IPS DF 4.7 (cell line): ENCODE data around the gene PTCD2.

Experiments used
- DNase-seq: peaks from one replicate; pipeline ENCODE4 v3.0.0-alpha.2; 2013; ENCODE audit warnings: low spot score; ENCODE audit errors: extremely low read depth

The PTCD2 gene

DNA sequence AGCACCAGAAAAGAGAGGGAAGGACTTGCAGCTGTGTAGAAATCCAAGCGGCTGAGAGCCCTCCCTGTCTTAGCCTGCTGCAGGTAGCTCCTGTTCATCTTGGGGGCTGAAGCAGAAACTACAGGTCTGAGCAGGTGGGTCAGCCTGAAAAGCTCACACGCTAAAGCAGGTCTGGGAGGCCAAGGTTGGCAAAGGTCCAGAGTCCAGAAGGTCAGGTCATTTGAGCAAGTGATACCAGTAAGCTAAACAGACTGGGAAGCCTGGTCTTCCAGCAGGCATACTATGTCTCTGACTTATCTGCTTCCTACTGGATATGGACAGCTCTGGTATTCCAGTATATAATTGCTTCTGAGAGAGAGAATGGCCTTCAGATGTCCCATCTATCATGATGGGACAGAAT is 26.2 kb downstream of the PTCD2 start:
- DNase-seq: no peak

DNA sequence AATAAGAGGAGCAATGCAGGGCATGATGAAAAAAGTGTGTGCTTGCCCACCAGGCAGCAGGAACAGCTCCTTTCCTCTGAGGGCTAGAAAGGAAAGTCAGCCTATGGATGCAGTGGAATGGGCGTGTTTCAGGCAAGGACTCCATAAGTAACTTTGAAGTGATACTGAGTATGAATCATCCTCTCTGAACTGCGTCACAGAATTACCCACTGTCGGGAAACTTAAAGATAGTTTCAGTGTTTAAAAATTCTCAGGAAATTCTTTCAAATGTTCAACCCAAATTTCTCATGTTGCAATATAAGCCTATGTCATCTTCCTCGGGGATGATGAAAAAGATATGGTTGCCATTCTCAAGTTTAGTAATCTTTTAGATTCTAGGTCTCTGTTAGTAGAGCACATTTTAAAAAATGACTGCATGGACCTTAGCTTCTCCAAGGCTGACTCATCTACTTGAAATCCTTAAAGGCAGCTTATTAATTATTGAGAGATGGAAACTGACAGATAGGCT is 27.7 kb downstream of the PTCD2 start:
- DNase-seq: no peak

DNA sequence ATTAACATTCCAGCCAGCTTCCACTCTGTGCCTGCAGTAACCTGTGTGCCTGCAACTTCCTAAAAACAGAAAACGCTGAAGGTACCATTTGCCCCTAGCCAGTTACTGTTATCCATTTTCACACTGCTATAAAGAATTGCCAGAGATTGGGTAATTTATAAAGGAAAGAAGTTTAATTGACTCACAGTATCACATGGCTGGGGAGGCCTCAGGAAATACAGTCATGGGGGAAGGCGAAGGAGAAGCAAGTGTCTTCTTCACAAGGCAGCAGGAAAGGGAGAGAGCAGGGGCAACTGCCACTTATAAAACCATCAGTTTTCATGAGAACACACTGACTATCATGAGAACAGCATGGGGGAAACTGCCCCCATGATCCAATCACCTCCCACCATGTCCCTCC is 31.2 kb downstream of the PTCD2 start:
- DNase-seq: no peak

DNA sequence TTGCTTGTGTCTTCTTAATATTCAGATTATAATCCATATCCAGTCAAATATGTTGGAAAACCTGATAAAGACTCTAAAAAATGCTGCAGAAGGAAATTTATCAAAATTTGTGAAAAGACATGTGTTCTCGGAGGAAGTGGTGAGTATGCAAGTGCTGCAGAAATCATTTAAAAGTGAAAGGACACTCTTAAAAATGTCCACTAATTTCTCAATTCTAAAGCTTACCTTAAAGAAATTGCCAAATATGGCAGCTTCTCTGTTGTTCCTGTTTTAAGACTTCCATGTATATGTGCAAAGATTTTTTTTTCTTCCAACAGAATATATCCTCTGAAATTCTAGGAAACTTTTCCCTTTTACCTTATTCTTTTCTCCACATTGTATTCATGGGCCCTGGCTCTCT is 32.4 kb downstream of the PTCD2 start:
- no peak for DNase-seq

DNA sequence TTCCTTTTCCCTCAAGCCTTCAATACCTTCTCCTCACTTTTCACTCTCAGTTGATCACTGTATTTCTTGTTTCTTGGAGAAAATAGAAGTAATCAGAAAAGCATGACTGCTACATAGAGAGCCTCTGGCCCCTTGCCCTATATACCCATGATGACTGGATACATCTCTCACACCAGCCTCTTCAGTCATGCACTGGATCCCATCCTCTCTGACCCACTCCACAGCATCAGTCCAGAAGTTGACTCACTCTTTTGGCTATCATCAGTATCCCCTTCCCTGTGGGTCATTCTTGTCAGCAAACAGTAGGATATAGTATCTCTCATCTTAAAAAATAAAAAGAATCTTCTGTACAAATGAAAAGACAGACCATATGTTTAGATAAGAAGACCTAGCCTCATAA is 32.9 kb downstream of the PTCD2 start:
- DNase-seq: no peak

DNA sequence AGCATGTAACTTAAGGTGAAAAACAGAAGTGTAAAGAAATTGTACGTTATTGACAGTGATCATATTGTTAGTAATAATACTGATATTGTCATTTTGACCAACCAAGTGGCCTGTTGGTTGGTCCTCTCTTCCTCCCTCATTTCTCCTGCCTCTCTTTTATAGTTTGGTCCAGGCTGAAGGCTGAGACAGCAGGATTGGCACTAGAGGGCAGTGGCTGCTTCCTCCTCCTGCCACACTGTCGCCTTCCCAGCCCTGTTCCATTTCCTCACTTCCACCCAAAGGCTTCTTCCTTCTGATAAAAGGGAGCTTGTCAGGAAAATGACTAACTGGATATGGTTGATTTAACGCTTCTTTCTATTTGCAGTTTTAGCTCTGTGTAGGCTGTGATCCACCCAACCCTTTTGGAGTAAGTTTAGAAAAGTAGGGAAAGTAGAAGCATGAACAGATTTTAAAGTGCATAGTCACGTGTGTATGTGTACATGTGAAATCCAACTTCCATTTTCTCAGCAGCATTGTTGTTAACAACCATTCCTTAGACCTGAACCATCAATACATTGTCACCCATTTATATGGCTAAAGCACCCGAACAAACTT is 35.6 kb downstream of the PTCD2 start:
- no peak for DNase-seq

DNA sequence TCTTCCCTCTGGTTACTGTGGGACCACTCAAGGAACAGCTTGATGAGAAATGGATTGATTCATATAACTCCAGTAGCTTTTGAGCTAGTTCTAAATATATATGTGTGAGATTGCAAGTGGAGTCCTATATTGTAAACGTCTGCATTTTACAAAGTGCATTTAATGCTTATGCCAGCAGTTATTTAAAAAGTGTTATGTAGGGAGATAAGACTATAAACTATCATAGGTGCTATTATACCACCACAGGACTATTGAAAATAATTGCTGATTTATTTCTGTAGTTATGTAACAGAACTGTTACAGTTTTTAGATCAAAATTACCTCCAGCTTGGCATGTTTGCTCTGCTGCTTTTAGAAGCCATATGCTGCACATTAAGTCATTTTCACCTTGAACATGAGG is 36.2 kb downstream of the PTCD2 start:
- no peak for DNase-seq

DNA sequence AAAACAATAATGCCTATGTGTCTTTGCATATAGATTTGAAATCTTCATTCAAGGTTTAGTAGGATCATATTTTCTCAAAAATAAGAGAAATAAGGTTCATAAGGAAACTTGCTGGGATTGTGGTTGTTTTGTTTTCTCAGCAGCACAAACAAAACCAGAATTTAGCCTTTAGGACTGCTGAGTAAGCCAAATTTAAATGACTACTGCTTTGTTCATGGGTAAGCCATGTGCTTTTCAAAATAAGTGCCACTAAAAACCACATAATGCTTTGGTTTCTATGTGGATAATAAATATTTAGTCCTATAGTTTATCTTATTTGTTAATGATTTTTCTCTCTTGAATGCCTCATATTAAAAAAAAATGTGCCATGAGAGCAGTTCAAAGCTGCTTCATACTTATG is 38.8 kb downstream of the PTCD2 start:
- DNase-seq: no peak

DNA sequence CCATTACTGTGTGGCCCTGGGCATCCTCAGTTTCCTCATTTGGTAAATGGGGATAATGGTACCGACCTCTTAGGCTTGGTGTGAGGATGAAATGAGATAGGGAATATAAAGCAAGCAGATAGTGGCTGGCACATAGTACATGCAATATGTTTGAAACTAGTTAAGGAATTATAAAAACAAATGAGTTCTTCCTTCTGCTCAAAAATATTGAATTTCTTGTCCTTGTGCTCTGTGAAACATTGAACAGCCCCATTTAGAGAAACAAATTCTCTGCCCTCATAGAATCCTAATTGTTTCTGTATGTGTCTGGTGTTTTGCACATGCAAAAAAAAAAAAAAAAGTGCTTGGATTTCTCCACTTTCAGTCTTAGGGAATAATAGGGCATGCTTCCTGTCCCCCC is 39.7 kb downstream of the PTCD2 start:
- no peak for DNase-seq

DNA sequence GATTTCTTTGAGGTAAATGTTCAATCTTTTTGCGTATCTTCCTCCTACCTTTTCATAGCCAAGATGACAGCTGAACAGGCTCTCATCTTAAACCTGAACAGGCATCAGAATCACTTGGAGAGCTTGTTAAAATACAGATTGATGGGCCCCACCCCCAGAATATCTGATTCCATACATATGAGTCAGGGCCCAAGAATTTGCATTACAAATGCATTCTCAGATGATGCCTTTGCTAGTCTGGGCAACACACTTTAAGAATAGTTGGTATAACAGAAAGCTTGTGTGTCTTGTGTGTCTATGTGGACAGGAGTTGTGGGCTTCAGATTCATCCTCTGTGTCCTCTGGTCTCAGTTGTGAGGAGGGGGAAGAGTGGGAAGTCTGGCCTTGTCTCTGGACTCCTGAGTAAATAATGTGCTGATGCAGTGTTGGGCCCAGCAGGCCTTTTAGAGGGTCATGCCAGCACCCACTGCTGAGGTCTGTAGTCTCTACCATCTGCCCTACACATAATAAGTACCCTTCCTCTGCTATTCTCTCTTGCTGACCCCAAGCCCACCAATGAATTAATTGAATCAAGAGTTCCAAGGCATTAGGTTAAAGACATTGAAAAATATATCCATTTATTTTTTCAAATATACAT is 43.1 kb downstream of the PTCD2 start:
- no peak for DNase-seq

DNA sequence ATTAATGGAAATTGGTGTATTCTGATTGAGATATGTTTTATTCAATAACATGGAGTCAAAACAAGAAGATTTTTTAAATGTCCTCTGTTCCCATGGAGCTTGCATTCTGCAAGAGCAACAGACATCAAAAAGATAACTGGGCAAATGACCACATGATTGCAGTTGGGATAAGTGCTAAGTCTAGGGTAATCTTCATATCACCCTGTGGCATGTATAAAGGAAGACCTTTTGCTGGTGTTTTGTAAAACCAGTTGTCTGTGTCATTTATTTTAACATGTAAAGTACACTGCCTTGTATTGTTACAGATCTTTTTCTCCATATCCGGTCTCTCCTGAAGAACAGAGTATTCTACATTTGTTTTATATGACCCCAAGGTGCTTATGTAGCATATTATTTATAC is 44.0 kb downstream of the PTCD2 start:
- DNase-seq: no peak

DNA sequence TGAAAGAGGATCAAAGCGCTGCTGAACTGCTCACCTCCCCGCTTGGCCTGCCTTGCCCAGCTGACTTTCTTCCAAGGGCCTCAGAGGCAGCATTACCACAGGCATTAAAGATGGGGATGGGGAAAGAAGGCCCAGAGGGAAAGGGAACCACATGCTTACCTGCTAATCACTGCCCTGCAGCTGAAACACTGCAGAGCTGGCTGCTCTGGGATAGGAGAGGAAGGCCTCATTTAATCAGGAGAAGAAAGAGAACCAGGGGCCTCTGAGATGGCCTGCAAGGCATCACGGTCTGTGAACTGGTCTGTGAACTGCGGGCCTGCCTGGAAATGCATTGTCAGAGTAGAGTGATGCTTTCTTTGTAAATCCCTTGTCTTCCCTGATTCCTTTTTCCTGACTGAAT is 44.8 kb downstream of the PTCD2 start:
- no peak for DNase-seq

DNA sequence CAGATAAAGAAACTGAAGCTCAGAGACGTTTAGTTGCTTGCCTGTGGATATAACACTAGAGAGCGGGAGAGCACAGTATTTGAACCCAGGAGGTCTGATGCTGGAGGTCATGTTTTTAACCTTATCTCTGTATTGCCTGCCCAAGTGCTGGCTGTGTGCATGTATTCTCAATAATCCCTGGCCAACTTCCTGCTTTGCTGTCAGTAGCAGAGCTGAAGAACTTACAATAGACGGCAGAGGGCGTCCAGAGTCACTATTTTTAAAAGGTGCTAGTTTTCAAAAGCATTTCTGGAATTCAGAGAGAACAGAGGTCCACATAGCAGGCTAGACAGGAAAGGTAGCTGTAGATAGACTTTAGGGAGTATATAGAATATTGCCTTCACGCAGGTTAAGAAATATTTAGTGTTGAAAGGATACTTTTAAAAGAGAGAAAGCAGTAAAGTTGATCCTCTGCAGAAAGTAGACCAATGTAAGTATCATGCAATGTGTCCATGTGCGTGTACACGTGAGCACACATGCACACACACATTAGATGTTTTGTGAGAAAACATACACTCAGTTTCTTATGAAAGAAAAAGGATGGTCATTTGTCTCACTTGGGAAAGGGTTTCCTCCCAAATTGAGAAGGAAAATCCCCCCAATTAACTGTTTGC is 46.3 kb downstream of the PTCD2 start:
- DNase-seq: no peak

DNA sequence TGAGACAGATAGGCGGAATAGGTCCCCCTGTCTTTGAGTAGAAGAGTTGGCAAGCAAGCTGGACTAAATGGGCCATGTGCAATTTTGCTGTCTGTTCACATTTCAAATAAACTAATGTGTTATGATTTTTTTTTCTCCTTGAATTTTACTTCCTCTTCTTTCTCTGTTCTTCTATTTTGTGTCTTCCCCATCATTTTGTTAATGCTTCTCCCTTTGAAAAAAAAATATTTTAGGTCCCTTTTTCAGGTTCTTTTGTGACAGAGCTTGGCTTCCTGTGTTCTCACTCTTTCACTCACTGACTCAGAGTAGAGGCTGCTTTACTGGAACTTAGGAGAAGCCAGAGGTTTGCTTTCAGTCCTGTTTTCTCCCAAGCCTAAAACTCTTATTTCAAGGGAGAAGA is 48.1 kb downstream of the PTCD2 start:
- DNase-seq: no peak

DNA sequence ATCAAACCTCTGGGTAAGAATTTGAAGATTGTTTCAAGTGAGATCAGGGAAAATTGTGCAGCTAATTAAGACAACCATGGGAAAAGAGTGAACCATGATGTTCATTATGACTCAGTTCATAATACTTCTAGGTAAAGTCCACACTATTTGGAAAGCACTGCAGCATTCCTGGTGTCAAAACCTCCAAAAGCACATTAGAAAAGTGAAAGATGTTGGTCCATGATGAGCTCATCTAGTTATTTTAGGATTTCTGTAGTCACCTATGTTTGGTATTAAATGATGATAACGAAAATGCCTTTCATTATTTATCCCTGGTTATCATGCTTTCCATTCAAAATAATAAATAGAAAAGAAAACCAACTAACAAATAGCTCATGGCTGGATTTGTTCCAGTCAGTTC is 49.1 kb downstream of the PTCD2 start:
- no peak for DNase-seq

DNA sequence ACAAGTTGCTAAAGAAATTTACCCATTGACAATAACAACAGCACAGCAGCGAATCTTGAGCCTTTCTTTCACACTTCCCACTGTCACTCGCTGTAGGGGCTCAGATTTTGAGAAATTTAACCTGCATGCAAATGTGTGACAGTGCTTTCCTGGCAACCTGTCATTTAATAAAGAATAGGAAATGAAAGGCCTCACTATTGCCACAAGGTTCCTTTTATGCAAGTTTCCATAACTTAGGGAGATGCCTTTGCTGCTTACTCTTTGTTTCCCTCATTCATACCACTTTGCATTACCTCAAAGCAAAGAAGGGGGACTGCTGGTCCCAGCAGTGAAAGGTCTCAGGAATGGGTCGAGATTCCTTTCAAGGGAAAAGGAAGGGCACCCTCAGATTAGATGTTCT is 49.5 kb downstream of the PTCD2 start:
- no peak for DNase-seq

DNA sequence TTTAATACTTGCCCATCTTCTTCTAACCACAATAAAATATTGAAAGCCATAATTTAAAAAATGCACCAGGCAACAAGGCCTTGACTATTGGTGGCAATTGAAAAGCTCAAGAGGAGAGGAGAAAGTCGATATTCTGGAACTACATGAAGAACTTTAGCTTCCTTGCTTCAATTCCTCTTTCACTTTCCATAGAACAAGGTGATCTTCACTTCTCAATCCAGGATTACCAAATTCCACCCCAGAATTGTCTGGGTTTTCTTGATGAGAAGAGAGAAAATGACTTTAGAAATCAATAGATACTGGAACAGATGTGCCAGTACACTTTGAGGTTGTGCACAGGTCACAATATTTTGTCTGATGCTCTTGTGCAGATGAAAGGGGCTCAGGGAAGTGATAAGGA is 52.2 kb downstream of the PTCD2 start:
- DNase-seq: no peak

DNA sequence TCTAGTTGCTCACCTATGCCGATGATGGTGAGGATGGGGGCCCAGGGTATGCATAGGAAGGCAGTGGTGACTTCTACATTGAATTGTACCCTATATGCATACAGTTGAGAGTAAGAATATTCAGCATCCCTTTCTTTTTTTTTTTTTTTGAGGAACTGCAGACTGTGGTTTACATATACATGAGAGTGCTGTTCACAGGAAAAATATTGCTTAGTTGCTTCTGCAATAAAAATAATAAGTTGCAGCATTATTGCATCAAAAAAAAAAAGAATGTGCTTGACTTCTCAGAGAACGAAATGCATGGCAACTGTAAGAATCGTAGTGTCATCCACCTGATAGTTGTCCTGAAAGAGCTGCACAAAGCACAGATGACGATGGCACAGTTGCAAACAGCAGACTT is 52.8 kb downstream of the PTCD2 start:
- no peak for DNase-seq

DNA sequence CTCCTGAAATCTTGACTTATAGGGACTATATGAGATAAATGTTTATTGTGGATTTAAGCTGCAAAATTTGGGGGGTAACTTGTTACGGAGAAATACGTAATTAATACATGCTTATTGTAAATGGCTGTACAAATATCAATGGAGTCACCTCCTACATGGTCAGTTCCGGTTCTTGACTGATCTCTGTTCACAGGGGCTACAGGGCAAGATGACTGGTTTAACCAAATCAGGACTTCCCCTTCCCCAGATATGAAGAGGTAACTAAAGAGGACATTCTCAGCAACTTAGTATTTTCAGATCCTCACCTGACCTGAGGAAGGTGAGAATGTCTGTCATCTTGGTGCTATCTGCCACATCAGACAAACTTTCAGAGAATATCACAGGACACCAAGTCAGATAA is 54.7 kb downstream of the PTCD2 start:
- no peak for DNase-seq

DNA sequence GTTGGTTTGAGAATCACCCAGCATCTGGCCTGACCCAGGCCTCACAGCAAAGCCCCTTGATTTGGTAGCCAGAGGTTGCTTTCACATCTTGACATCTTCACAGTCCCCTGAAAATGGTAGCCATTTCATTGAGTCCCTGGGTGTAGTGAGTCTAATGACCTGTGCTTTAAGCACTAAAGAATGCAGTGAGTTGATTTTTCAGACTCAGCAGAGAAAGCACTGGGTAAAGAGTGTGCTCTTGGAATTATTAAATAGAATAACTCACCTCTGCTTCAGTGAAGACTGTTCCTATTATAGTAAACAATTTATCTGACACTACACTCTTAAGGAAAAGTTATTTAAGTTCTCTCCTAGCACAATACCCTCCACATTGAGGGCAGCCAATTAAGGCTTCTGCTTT is 56.2 kb downstream of the PTCD2 start:
- DNase-seq: no peak

DNA sequence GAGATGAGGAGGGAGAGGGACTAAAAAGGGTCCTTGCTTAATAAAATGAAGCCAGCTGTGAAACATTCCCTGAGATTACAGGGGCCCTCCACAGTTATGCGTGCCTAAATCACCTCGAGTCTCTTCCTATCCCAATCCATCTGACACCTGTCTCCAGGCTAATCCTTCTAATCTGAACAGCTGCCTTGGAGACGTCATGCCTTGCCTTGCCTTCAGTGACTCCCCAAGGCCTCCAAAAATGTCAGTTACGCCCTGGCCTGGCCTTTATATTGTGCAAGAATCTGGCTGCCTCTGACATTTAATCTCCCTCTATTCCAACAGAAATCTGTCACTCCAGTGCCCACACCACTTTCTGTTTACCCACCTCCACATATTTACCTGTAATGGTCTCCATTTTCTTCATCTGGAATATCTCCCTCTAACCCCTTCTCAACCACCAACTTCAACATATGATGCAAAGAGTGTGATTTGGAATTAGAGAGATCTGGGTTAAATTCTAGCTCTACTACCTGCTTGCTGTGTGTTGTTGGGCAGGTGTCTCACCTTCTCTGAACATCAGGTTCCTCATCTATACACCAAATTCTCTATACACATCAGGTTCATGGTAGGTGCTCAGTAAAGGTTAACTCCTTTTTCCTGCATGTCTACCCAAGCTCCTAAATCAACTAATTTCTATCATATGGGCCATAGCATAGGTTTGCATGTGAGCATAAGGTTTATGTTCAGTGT is 57.9 kb downstream of the PTCD2 start:
- no peak for DNase-seq

DNA sequence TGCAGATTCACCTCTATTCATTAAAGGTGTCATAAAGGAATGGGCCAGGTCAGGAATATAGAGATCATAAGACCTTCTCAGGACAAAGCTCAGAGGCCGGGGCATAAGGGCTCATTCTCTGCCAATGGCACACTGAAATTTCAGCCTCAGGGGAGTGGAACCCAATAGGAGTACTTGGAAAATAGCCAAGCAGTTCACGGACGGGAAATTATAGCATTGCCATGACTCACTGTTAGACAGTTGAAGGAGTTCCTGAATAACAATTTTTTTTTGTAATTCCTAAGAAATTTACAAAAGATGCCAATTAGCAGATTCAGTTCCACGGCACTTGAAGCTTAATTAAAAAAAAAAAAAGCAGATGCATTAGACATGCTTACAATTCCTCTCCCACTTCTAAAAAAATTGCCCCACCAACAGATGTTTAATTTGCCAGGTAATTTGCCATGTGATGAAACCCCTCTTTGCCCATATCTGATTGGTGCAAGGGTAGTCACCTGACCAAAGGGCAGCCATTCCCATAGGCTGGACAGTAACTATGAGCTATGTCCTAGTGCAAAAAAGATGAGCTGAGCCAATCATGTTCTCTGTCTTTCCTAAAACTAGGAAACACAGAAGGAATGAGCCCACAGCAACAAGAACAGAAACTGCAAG is 58.6 kb downstream of the PTCD2 start:
- no peak for DNase-seq
